GM18499 (cell line): Measurements from ENCODE around the gene FBN2.

Experiments
- ATAC-seq: cut with Tn5 transposase; IDR thresholded peaks from one replicate; pipeline ENCODE4 v1.9.1; 2021; ENCODE audit warnings: moderate number of reproducible peaks; ENCODE audit not compliant: insufficient read depth, unreplicated experiment

FBN2 gene

GRCh38 chr5:128225245-128226030 lies 312.6 kb downstream of the FBN2 start:
- no peak for ATAC-seq

GRCh38 chr5:128224336-128224735 lies 313.7 kb downstream of the FBN2 start:
- no peak for ATAC-seq

GRCh38 chr5:128220841-128221240 lies 317.2 kb downstream of the FBN2 start:
- peak; percentile 53 for ATAC-seq

GRCh38 chr5:128216860-128217531 lies 321.0 kb downstream of the FBN2 start:
- ATAC-seq: no peak

GRCh38 chr5:128216285-128216684 lies 321.8 kb downstream of the FBN2 start:
- no peak for ATAC-seq

GRCh38 chr5:128213833-128214232 lies 324.2 kb downstream of the FBN2 start:
- no peak for ATAC-seq

- ATAC-seq: no peak
Observed at GRCh38 chr5:128213340-128213739, 324.7 kb downstream of the FBN2 start.

GRCh38 chr5:128212191-128212806 lies 325.7 kb downstream of the FBN2 start:
- ATAC-seq: no peak

GRCh38 chr5:128208436-128208835 lies 329.6 kb downstream of the FBN2 start:
- no peak for ATAC-seq
